ENCODE data around the gene MCOLN2.

DNA sequence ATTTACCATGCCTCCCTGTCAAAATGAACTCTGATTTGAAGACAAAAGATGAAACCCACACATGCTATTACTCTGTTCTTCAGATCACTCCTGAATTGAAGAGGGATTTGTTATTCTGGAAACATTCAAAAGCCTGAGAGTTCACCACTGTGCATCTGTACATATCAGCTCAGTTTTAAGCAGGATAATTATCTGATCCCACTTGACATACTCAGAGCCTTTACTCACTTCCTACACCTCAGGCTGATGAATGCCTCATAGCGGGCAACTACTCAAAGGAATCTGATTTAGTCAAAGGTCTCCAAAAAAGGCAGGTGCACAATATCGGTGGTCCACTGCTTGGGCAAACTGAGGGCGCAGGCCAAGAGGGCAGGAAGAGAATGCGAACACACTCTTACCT, 56.4 kb downstream of the MCOLN2 start:
- TF ChIP-seq POLR2A (IDR thresholded peaks at IDR 0.05; ENCODE audit: extremely low read depth, insufficient read length) = no peak
- TF ChIP-seq CTCF (IDR thresholded peaks at IDR 0.05; ENCODE audit: low read depth, low read length) = no peak
